IPS-18a (cell line): Measurements from ENCODE around the gene LUC7L.
A peak's percentile ranks its signal among the peaks of the same experiment; 100 is the strongest.

Experiments used
- H3K27ac ChIP-seq: one replicate; pipeline ENCODE4 v1.5.1; 2013; ENCODE audit warnings: low read length
- H3K27me3 ChIP-seq: one replicate; pipeline ENCODE4 v1.6.1; 2013; ENCODE audit warnings: mild to moderate bottlenecking, low read length; ENCODE audit not compliant: control insufficient read depth, insufficient read depth
- H3K36me3 ChIP-seq: one replicate; pipeline ENCODE4 v1.6.1; 2013; ENCODE audit warnings: low read depth, low read length; ENCODE audit not compliant: control insufficient read depth
- H3K4me1 ChIP-seq: one replicate; pipeline ENCODE4 v1.6.1; 2013; ENCODE audit warnings: low read depth, low read length; ENCODE audit not compliant: control insufficient read depth
- H3K4me3 ChIP-seq: one replicate; pipeline ENCODE4 v1.5.1; 2013; ENCODE audit warnings: low read length
- H3K9ac ChIP-seq: one replicate; pipeline ENCODE4 v1.6.1; 2013; ENCODE audit warnings: mild to moderate bottlenecking, low read length, moderate library complexity
- H3K9me3 ChIP-seq: one replicate; pipeline ENCODE4 v1.6.1; 2013; ENCODE audit warnings: low read depth, low read length; ENCODE audit not compliant: control insufficient read depth

Gene LUC7L

DNA sequence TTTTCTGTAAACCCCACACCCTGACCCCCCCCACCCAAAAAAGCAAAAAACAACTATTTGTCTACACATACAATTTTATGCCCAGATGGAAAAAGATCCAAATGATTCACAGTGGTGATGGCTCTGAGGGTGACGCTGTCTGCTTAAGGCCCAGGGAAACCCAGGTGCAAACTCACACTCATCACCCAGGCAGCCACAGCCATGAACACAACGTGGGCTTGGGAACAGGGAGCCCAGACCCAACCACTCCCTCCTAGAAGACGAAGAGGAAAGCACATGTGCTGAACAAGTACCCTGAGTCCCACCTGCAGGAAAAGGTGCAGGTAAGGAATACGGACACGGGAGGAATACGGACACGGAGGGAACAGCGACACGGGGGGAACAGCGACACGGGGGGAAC is 43.6 kb downstream of the LUC7L start:
- Histone ChIP-seq H3K9ac (no peak overlapping the region), H3K27ac (no peak overlapping the region), H3K9me3 (no peaks in the 10 kb centered on the region), H3K4me1 (no peaks in the 10 kb centered on the region), H3K36me3 (peaks cover 38% of the 10 kb centered on the region), H3K4me3 (no peak overlapping the region), H3K27me3 (peaks cover 6% of the 10 kb centered on the region)

GRCh38 chr16:185213-185612 is 44.0 kb downstream of the LUC7L start:
- H3K9ac ChIP-seq: no peak overlapping the region
- no peaks in the 10 kb centered on the region for H3K4me1 ChIP-seq
- H3K27ac ChIP-seq: no peak overlapping the region
- H3K27me3 ChIP-seq: peaks cover 10% of the 10 kb centered on the region
- no peaks in the 10 kb centered on the region for H3K9me3 ChIP-seq
- peaks cover 34% of the 10 kb centered on the region for H3K36me3 ChIP-seq
- H3K4me3 ChIP-seq: no peak overlapping the region

DNA sequence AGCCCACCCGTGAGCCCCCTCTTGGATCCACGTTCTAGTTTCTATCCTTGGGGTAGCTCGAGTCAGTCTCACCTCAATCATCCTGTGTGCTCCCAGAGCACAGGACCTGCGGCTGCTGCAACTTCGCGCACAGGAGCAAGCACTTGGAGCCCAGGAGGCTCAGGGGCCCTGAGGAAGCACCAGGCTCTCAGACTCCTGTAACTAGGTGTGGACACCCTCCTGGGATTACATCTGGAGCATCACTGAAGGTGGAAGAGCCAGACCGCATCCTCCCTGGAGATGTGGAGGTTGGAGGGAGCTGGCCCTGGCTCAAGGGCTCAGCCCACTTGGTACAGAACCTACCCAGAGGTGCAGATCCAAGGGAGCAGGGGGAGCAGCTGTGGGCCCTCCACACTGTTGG is 46.2 kb downstream of the LUC7L start:
- no peak overlapping the region for H3K27ac ChIP-seq
- H3K36me3 ChIP-seq: peaks cover 14% of the 10 kb centered on the region
- H3K27me3 ChIP-seq: peaks cover 32% of the 10 kb centered on the region
- no peaks in the 10 kb centered on the region for H3K9me3 ChIP-seq
- no peaks in the 10 kb centered on the region for H3K4me1 ChIP-seq
- no peak overlapping the region for H3K9ac ChIP-seq
- no peak overlapping the region for H3K4me3 ChIP-seq

DNA sequence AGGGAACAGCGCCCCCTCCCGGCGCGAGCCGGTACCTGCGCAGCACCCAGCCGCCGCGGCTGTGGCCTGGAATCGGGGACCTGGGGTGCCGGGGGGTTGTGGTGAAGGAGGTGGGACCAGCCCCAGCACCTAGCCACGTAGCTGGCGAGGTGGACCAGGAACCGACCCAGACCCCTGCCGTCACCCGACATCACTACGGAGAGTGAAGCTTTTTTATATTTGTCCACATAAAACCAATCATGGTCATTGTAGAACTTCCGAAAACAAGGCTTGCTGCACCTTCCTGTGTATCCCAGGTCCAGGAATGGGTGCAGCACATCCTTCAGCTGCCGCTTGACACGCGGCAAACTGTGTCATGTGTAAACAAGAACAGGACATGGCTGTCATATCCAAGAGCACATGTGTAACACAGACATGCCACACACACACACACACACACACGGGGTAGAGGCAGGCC is 47.7 kb downstream of the LUC7L start:
- H3K9ac ChIP-seq: no peak overlapping the region
- H3K4me3 ChIP-seq: no peak overlapping the region
- no peaks in the 10 kb centered on the region for H3K9me3 ChIP-seq
- no peak overlapping the region for H3K27ac ChIP-seq
- H3K4me1 ChIP-seq: no peaks in the 10 kb centered on the region
- H3K36me3 ChIP-seq: peaks cover 4% of the 10 kb centered on the region
- H3K27me3 ChIP-seq: peaks cover 45% of the 10 kb centered on the region

DNA sequence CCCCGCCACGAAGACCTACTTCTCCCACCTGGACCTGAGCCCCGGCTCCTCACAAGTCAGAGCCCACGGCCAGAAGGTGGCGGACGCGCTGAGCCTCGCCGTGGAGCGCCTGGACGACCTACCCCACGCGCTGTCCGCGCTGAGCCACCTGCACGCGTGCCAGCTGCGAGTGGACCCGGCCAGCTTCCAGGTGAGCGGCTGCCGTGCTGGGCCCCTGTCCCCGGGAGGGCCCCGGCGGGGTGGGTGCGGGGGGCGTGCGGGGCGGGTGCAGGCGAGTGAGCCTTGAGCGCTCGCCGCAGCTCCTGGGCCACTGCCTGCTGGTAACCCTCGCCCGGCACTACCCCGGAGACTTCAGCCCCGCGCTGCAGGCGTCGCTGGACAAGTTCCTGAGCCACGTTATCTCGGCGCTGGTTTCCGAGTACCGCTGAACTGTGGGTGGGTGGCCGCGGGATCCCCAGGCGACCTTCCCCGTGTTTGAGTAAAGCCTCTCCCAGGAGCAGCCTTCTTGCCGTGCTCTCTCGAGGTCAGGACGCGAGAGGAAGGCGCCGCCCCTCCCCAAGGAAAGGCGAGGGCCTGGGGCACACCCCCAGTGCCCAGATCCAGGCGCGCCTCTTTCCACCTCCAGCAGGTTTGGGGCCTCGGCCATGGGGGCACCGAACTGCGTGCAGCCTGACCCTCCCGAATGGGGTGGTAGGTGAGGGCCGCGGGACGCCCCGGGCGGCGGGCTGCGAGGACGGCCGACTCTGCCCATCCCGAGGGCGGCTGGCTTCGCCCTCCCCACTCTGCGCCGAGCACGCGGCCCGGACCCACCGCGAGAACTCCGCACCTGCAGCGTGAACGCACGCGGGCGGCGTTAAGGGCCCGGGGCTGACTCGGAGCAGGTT is 48.3 kb downstream of the LUC7L start:
- peaks cover 4% of the 10 kb centered on the region for H3K36me3 ChIP-seq
- H3K9ac ChIP-seq: no peak overlapping the region
- H3K27me3 ChIP-seq: peaks cover 48% of the 10 kb centered on the region
- H3K27ac ChIP-seq: no peak overlapping the region
- H3K4me1 ChIP-seq: no peaks in the 10 kb centered on the region
- no peaks in the 10 kb centered on the region for H3K9me3 ChIP-seq
- H3K4me3 ChIP-seq: peak overlapping the region; percentile 13

- no peaks in the 10 kb centered on the region for H3K9me3 ChIP-seq
- no peaks in the 10 kb centered on the region for H3K4me1 ChIP-seq
- peaks cover 3% of the 10 kb centered on the region for H3K36me3 ChIP-seq
- H3K4me3 ChIP-seq: peak within 1 kb of the TSS; percentile 13
- H3K27me3 ChIP-seq: peaks cover 56% of the 10 kb centered on the region
- H3K27ac ChIP-seq: no peak within 1 kb of the TSS
- H3K9ac ChIP-seq: no peak within 1 kb of the TSS
These were observed 49.1 kb downstream of the LUC7L start, which contains the start of gene HBQ1 for GRCh38 chr16:180101-180675. HBQ1 (plus strand) TSS chr16:180459; CDS start chr16:180487, 28 bp downstream.

- no peaks in the 10 kb centered on the region for H3K9me3 ChIP-seq
- H3K4me3 ChIP-seq: no peak overlapping the region
- no peak overlapping the region for H3K27ac ChIP-seq
- no peaks in the 10 kb centered on the region for H3K36me3 ChIP-seq
- H3K9ac ChIP-seq: no peak overlapping the region
- H3K4me1 ChIP-seq: no peaks in the 10 kb centered on the region
- peaks cover 63% of the 10 kb centered on the region for H3K27me3 ChIP-seq
These were observed 49.8 kb downstream of the LUC7L start for GRCh38 chr16:179211-180092.

- peaks cover 71% of the 10 kb centered on the region for H3K27me3 ChIP-seq
- no peaks in the 10 kb centered on the region for H3K9me3 ChIP-seq
- no peaks in the 10 kb centered on the region for H3K36me3 ChIP-seq
- H3K27ac ChIP-seq: no peak overlapping the region
- no peak overlapping the region for H3K4me3 ChIP-seq
- H3K9ac ChIP-seq: no peak overlapping the region
- no peaks in the 10 kb centered on the region for H3K4me1 ChIP-seq
These were observed 50.6 kb downstream of the LUC7L start for GRCh38 chr16:178668-179015.

DNA sequence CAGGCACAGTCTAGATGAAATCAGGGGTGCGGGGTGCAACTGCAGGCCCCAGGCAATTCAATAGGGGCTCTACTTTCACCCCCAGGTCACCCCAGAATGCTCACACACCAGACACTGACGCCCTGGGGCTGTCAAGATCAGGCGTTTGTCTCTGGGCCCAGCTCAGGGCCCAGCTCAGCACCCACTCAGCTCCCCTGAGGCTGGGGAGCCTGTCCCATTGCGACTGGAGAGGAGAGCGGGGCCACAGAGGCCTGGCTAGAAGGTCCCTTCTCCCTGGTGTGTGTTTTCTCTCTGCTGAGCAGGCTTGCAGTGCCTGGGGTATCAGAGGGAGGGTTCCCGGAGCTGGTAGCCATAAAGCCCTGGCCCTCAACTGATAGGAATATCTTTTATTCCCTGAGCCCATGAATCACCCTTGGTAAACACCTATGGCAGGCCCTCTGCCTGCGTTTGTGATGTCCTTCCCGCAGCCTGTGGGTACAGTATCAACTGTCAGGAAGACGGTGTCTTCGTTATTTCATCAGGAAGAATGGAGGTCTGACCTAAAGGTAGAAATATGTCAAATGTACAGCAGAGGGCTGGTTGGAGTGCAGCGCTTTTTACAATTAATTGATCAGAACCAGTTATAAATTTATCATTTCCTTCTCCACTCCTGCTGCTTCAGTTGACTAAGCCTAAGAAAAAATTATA is 51.1 kb downstream of the LUC7L start:
- peaks cover 76% of the 10 kb centered on the region for H3K27me3 ChIP-seq
- no peaks in the 10 kb centered on the region for H3K36me3 ChIP-seq
- H3K4me3 ChIP-seq: no peak overlapping the region
- H3K9me3 ChIP-seq: no peaks in the 10 kb centered on the region
- no peak overlapping the region for H3K9ac ChIP-seq
- H3K4me1 ChIP-seq: no peaks in the 10 kb centered on the region
- H3K27ac ChIP-seq: no peak overlapping the region

DNA sequence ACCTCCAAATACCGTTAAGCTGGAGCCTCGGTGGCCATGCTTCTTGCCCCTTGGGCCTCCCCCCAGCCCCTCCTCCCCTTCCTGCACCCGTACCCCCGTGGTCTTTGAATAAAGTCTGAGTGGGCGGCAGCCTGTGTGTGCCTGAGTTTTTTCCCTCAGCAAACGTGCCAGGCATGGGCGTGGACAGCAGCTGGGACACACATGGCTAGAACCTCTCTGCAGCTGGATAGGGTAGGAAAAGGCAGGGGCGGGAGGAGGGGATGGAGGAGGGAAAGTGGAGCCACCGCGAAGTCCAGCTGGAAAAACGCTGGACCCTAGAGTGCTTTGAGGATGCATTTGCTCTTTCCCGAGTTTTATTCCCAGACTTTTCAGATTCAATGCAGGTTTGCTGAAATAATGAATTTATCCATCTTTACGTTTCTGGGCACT is 51.8 kb downstream of the LUC7L start:
- Histone ChIP-seq H3K9me3 (no peaks in the 10 kb centered on the region), H3K4me3 (no peak overlapping the region), H3K36me3 (no peaks in the 10 kb centered on the region), H3K27me3 (peaks cover 78% of the 10 kb centered on the region), H3K9ac (no peak overlapping the region), H3K4me1 (no peaks in the 10 kb centered on the region), H3K27ac (no peak overlapping the region)
